H9 (cell line): ENCODE data around the gene SDC4. TPM values are rescaled to one million over a fixed set of nuclear protein-coding genes. Genes with fewer than 3 reads are reported as not detected.

Experiments
- DNase-seq: peaks from one replicate; pipeline ENCODE4 v3.0.0-alpha.2; 2017
- H2AFZ ChIP-seq: one replicate; pipeline ENCODE4 v1.6.1; 2013; ENCODE audit warnings: mild to moderate bottlenecking, low read length, control low read depth, moderate library complexity
- H2AK5ac ChIP-seq: 2 replicates; pipeline ENCODE4 v1.6.1; 2013; ENCODE audit warnings: low read length, control low read depth, mixed read lengths; ENCODE audit not compliant: insufficient read length
- H2BK120ac ChIP-seq: one replicate; pipeline ENCODE4 v1.6.1; 2013; ENCODE audit warnings: low read depth, mild to moderate bottlenecking, low read length, control low read depth, inconsistent platforms; ENCODE audit not compliant: poor library complexity, severe bottlenecking
- H2BK12ac ChIP-seq: 2 replicates; pipeline ENCODE4 v1.6.1; 2013; ENCODE audit warnings: low read length, control low read depth, mixed read lengths, low read depth; ENCODE audit not compliant: insufficient read length
- H2BK15ac ChIP-seq: 2 replicates; pipeline ENCODE4 v1.6.1; 2013; ENCODE audit warnings: low read depth, low read length, control low read depth
- H2BK20ac ChIP-seq: one replicate; pipeline ENCODE4 v1.6.1; 2013; ENCODE audit warnings: low read depth, mild to moderate bottlenecking, low read length, control low read depth, inconsistent platforms; ENCODE audit not compliant: poor library complexity, severe bottlenecking
- H2BK5ac ChIP-seq: 2 replicates; pipeline ENCODE4 v1.6.1; 2013; ENCODE audit warnings: low read length, control low read depth, mixed read lengths; ENCODE audit not compliant: insufficient read length
- H3K14ac ChIP-seq: 2 replicates; pipeline ENCODE4 v1.6.1; 2013; ENCODE audit warnings: low read length, control low read depth; ENCODE audit not compliant: insufficient read depth
- H3K18ac ChIP-seq: 2 replicates; pipeline ENCODE4 v1.6.1; 2013; ENCODE audit warnings: low read depth, mild to moderate bottlenecking, mixed read lengths, low read length, control low read depth; ENCODE audit not compliant: insufficient read length
- H3K23ac ChIP-seq: 2 replicates; pipeline ENCODE4 v1.6.1; 2013; ENCODE audit warnings: low read length, control low read depth, mixed read lengths, low read depth; ENCODE audit not compliant: insufficient read length
- H3K23me2 ChIP-seq: 2 replicates; pipeline ENCODE4 v1.6.1; 2013; ENCODE audit warnings: low read depth, mild to moderate bottlenecking, mixed read lengths, low read length, control low read depth; ENCODE audit not compliant: insufficient read length, poor library complexity, severe bottlenecking
- H3K27ac ChIP-seq: 2 replicates; pipeline ENCODE4 v1.5.1; 2013; ENCODE audit warnings: low read length, control low read depth, mixed read lengths, low read depth; ENCODE audit not compliant: insufficient read length
- H3K27me3 ChIP-seq: 2 replicates; pipeline ENCODE4 v1.6.1; 2013; ENCODE audit warnings: low read length, control low read depth, inconsistent platforms; ENCODE audit not compliant: insufficient read depth
- H3K4ac ChIP-seq: 2 replicates; pipeline ENCODE4 v1.6.1; 2013; ENCODE audit warnings: low read depth, mild to moderate bottlenecking, control low read depth, inconsistent platforms, low read length, moderate library complexity
- H3K4me1 ChIP-seq: 2 replicates; pipeline ENCODE4 v1.6.1; 2013; ENCODE audit warnings: low read length, control low read depth, inconsistent platforms; ENCODE audit not compliant: insufficient read depth
- H3K4me2 ChIP-seq: 2 replicates; pipeline ENCODE4 v1.6.1; 2013; ENCODE audit warnings: low read length, control low read depth, mixed read lengths; ENCODE audit not compliant: insufficient read length, insufficient read depth
- H3K56ac ChIP-seq: 2 replicates; pipeline ENCODE4 v1.6.1; 2013; ENCODE audit warnings: low read depth, mild to moderate bottlenecking, mixed read lengths, low read length, control low read depth; ENCODE audit not compliant: insufficient read length
- H3K79me1 ChIP-seq: 2 replicates; pipeline ENCODE4 v1.6.1; 2013; ENCODE audit warnings: low read depth, mild to moderate bottlenecking, moderate library complexity, low read length, control low read depth, inconsistent platforms; ENCODE audit not compliant: insufficient read depth, poor library complexity, severe bottlenecking
- H3K79me2 ChIP-seq: 2 replicates; pipeline ENCODE4 v1.6.1; 2013; ENCODE audit warnings: low read length, control low read depth, inconsistent platforms; ENCODE audit not compliant: insufficient read depth
- H3K9ac ChIP-seq: 2 replicates; pipeline ENCODE4 v1.6.1; 2013; ENCODE audit warnings: low read length, control low read depth, mixed read lengths; ENCODE audit not compliant: insufficient read length; ENCODE audit errors: extremely low read depth
- H3K9me3 ChIP-seq: one replicate; pipeline ENCODE4 v1.6.1; 2013; ENCODE audit warnings: low read depth, low read length, inconsistent platforms; ENCODE audit not compliant: control insufficient read depth
- H3T11ph ChIP-seq: one replicate; pipeline ENCODE4 v1.6.1; 2013; ENCODE audit warnings: mild to moderate bottlenecking, low read length, control low read depth, inconsistent platforms
- H4K20me1 ChIP-seq: one replicate; pipeline ENCODE4 v1.6.1; 2013; ENCODE audit not compliant: control insufficient read depth, insufficient read length, insufficient read depth
- H4K5ac ChIP-seq: 2 replicates; pipeline ENCODE4 v1.6.1; 2013; ENCODE audit warnings: low read depth, mild to moderate bottlenecking, mixed read lengths, low read length, control low read depth; ENCODE audit not compliant: insufficient read length
- H4K8ac ChIP-seq: replicated peaks from 2 replicates; pipeline ENCODE4 v1.6.1; 2013; ENCODE audit warnings: low read length, control low read depth, mixed read lengths, low read depth; ENCODE audit not compliant: insufficient read length
- H4K91ac ChIP-seq: 2 replicates; pipeline ENCODE4 v1.6.1; 2013; ENCODE audit warnings: low read depth, mild to moderate bottlenecking, moderate library complexity, mixed read lengths, low read length, control low read depth; ENCODE audit not compliant: insufficient read length
- H3K27ac Mint-ChIP-seq, 3 experiments: 2 replicates in 2 of 3; 3 replicates in 1 of 3; pipeline ENCODE4 v1.8.0; 2020 to 2021; ENCODE audit warnings: mixed read lengths in 3 of 3, mild to moderate bottlenecking in 1 of 3, moderate library complexity in 1 of 3
- H3K27me3 Mint-ChIP-seq: 2 replicates; pipeline ENCODE4 v1.8.0; 2021; ENCODE audit warnings: low read depth, mild to moderate bottlenecking, moderate library complexity, mixed read lengths
- H3K36me3 Mint-ChIP-seq, 3 experiments: 2 replicates in 2 of 3; 3 replicates in 1 of 3; pipeline ENCODE4 v1.8.0; 2020 to 2021; ENCODE audit warnings: low read depth in 3 of 3, mixed read lengths in 3 of 3; ENCODE audit not compliant: insufficient read depth in 1 of 3
- H3K4me1 Mint-ChIP-seq, 2 experiments: 2 replicates each; pipeline ENCODE4 v1.8.0; 2020; ENCODE audit warnings: mixed read lengths in 2 of 2
- H3K4me3 Mint-ChIP-seq, 2 experiments: 2 replicates in 1 of 2; 3 replicates in 1 of 2; pipeline ENCODE4 v1.8.0; 2020 to 2021; ENCODE audit warnings: mild to moderate bottlenecking in 2 of 2, mixed read lengths in 2 of 2, moderate library complexity in 1 of 2
- H3K9me3 Mint-ChIP-seq, 2 experiments: 2 replicates in 1 of 2; 3 replicates in 1 of 2; pipeline ENCODE4 v1.8.0; 2020; ENCODE audit warnings: mild to moderate bottlenecking in 2 of 2, mixed read lengths in 2 of 2, moderate library complexity in 1 of 2
- CTCF ChIP-seq: fragments of 200-600 bp; sonication (generic); conservative IDR thresholded peaks from 3 replicates; pipeline ENCODE4 v1.8.0; 2021; ENCODE audit warnings: antibody characterized with exemption, mild to moderate bottlenecking
- WGBS: extraction: QIAGEN DNeasy Blood & Tissue Kit; methylation state at CpG from one replicate; pipeline ENCODE4 v1.1.7; 2013; ENCODE audit warnings: missing lambda C conversion rate, low lambda C conversion rate, mixed read lengths; ENCODE audit not compliant: insufficient read length; ENCODE audit errors: extremely low coverage; 5-methylcytosine and 5-hydroxymethylcytosine counted together
- total RNA-seq: library from RNA; stranded (reverse); gene quantifications from 2 replicates; pipeline ENCODE4 v1.2.1, GENCODE V29; 2021

The SDC4 gene
- total RNA-seq, 1 experiment from 2014 or later: 50.7 TPM

- H3K4me1 Mint-ChIP-seq: peaks cover 3 to 11% of the 10 kb centered on the region in 2 experiments
- Histone ChIP-seq H2AK5ac (no peak overlapping the region), H2BK120ac (no peak overlapping the region), H3K4me2 (no peak overlapping the region), H3K9ac (no peak overlapping the region), H3K23me2 (no peaks in the 10 kb centered on the region), H3K18ac (no peak overlapping the region), H4K8ac (no peak overlapping the region), H2BK20ac (no peak overlapping the region), H3K79me1 (no peaks in the 10 kb centered on the region), H3K23ac (no peak overlapping the region), H3K4me1 (no peaks in the 10 kb centered on the region), H2BK12ac (no peak overlapping the region), H3K79me2 (no peaks in the 10 kb centered on the region), H3K9me3 (no peaks in the 10 kb centered on the region), H3K27me3 (no peaks in the 10 kb centered on the region), H3K56ac (no peak overlapping the region), H3T11ph (no peak overlapping the region), H3K27ac (no peak overlapping the region), H2BK5ac (no peak overlapping the region), H2AFZ (no peak overlapping the region), H4K20me1 (no peaks in the 10 kb centered on the region), H3K4ac (no peak overlapping the region), H2BK15ac (no peak overlapping the region), H3K14ac (no peak overlapping the region), H4K5ac (no peak overlapping the region), H4K91ac (no peak overlapping the region)
- peak overlapping the region in 1 of 3 experiments; percentile 56; a peak in 2 of 7 replicates for H3K27ac Mint-ChIP-seq
- WGBS: no CpG with 5 or more reads among the region's 3 CpGs
- no peak for TF ChIP-seq CTCF
- no peak overlapping the region for H3K4me3 Mint-ChIP-seq
- H3K9me3 Mint-ChIP-seq: no peaks in the 10 kb centered on the region
- H3K36me3 Mint-ChIP-seq: peaks cover 11 to 61% (median 59%) of the 10 kb centered on the region in 3 experiments; a peak in 6 of 7 replicates
- DNase-seq: no peak
- H3K27me3 Mint-ChIP-seq: no peaks in the 10 kb centered on the region
These were observed 17.7 kb downstream of the SDC4 start for GRCh38 chr20:45330476-45330875.
